RWPE2 (cell line): ENCODE results near the gene MRPL30.

Source experiments
- ATAC-seq: fragments of 200-7000 bp; cut with Tn5 transposase; 3 replicates; pipeline ENCODE4 v1.9.1; 2021; ENCODE audit warnings: low read depth
- DNase-seq: peaks from one replicate; pipeline ENCODE4 v3.0.0-alpha.2; 2020; ENCODE audit warnings: low spot score
- H3K27ac ChIP-seq: fragments of 450-650 bp; 2 replicates; pipeline ENCODE4 v1.5.1; 2017; ENCODE audit warnings: mild to moderate bottlenecking; ENCODE audit not compliant: poor library complexity, severe bottlenecking
- H3K27me3 ChIP-seq: fragments of 250-450 bp; sonication (Bioruptor Pico); 2 replicates; pipeline ENCODE4 v1.5.1; 2021; ENCODE audit warnings: mild to moderate bottlenecking, moderate library complexity; ENCODE audit not compliant: insufficient read depth, poor library complexity, severe bottlenecking
- H3K36me3 ChIP-seq: fragments of 250-450 bp; sonication (Bioruptor Pico); 2 replicates; pipeline ENCODE4 v1.5.1; 2020; ENCODE audit warnings: low read depth, mild to moderate bottlenecking, moderate library complexity
- H3K4me1 ChIP-seq: fragments of 250-450 bp; sonication (Bioruptor Pico); 2 replicates; pipeline ENCODE4 v1.5.1; 2021; ENCODE audit warnings: mild to moderate bottlenecking, moderate library complexity; ENCODE audit not compliant: insufficient read depth, poor library complexity, severe bottlenecking
- H3K4me3 ChIP-seq: fragments of 250-450 bp; sonication (Bioruptor Pico); 2 replicates; pipeline ENCODE4 v1.5.1; 2021; ENCODE audit warnings: mild to moderate bottlenecking, moderate library complexity; ENCODE audit not compliant: severe bottlenecking
- H3K9me3 ChIP-seq: fragments of 250-450 bp; sonication (Bioruptor Pico); 2 replicates; pipeline ENCODE4 v1.5.1; 2021; ENCODE audit warnings: mild to moderate bottlenecking, moderate library complexity; ENCODE audit not compliant: severe bottlenecking
- TF ChIP-seq, protein P1 (sequence below): fragments of 450-650 bp; IDR thresholded peaks from one replicate; pipeline ENCODE4 v1.5.1; 2017; ENCODE audit warnings: mild to moderate bottlenecking, moderate library complexity; ENCODE audit not compliant: poor library complexity, severe bottlenecking

The MRPL30 gene

DNA sequence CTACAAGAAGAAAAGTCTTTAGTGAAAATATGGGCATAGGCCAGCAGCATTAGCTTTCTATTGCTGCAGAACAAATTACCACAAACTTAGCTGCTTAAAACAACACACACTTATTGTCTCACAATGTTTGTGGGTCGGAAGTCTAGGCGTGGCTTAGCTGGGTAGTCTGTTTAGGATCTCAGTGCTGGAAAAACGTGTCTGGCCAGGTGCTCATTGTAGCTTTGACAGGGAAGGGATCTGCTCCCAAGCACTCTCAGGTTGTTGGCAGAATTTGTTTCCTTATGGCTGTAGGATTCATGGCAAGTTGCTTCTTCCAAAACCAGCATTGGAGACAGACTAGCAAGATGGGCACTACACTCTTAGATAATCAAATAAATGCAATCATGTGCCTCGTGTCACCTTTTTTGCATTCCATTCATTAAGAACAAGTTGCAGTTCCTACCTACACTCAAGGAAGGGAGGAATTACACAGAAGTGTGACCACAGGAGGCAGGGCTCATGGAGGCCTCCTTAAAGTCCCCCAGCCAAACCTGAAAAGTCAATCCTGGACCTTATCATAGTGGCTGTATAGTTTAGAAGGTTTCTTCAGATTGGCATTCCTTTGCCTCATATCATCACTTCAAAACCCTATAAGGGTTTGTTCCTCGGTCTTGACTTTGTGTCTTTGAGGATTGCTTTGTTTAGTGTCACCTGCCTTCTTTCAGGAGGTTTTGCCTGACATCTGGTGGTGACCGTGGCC, 17.3 kb downstream of the MRPL30 start:
- Histone ChIP-seq H3K9me3 (no peaks in the 10 kb centered on the region), H3K4me3 (no peak overlapping the region), H3K27ac (no peak overlapping the region), H3K4me1 (no peaks in the 10 kb centered on the region), H3K36me3 (peaks cover 34% of the 10 kb centered on the region), H3K27me3 (no peaks in the 10 kb centered on the region)
- DNase-seq: no peak
- no peak for ATAC-seq
- TF ChIP-seq, protein P1, sequence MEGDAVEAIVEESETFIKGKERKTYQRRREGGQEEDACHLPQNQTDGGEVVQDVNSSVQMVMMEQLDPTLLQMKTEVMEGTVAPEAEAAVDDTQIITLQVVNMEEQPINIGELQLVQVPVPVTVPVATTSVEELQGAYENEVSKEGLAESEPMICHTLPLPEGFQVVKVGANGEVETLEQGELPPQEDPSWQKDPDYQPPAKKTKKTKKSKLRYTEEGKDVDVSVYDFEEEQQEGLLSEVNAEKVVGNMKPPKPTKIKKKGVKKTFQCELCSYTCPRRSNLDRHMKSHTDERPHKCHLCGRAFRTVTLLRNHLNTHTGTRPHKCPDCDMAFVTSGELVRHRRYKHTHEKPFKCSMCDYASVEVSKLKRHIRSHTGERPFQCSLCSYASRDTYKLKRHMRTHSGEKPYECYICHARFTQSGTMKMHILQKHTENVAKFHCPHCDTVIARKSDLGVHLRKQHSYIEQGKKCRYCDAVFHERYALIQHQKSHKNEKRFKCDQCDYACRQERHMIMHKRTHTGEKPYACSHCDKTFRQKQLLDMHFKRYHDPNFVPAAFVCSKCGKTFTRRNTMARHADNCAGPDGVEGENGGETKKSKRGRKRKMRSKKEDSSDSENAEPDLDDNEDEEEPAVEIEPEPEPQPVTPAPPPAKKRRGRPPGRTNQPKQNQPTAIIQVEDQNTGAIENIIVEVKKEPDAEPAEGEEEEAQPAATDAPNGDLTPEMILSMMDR: no peak

DNA sequence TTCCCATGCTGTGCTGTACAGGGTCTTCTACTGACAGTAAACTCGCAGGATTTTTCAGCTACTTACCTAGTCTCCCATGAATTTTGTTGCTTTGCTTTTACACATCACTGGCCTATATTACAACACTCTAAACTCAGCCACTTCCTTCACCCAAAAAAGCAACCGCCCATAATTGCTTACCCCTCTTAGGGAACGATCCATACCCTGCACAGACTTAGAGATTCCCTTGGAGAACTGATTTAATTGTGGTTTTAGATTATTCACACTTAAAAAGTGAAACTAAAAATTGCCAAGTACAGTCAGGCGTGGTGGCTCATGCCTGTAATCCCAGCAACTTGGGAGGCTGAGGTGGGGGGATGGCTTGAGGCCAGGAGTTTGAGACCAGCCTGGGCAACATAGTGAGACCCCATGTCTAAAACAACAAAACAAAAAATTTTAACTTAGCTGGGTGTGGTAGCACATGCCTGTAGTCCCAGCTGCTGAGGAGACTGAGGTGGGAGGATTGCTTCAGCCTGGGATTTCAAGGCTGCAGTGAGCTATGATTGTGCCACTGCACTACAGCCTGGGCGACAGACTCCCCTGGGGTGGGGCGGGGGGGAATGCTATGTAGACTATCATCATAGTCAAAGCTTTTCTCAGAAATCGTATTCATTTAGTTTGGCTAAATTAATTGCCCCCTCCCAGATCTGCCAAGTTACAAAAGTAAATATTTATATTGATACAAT, 19.3 kb downstream of the MRPL30 start:
- DNase-seq: no peak
- TF ChIP-seq, protein P1: no peak
- peaks cover 17% of the 10 kb centered on the region for H3K36me3 ChIP-seq
- H3K27me3 ChIP-seq: no peaks in the 10 kb centered on the region
- H3K9me3 ChIP-seq: no peaks in the 10 kb centered on the region
- H3K27ac ChIP-seq: no peak overlapping the region
- H3K4me3 ChIP-seq: no peak overlapping the region
- H3K4me1 ChIP-seq: no peaks in the 10 kb centered on the region
- no peak for ATAC-seq

DNA sequence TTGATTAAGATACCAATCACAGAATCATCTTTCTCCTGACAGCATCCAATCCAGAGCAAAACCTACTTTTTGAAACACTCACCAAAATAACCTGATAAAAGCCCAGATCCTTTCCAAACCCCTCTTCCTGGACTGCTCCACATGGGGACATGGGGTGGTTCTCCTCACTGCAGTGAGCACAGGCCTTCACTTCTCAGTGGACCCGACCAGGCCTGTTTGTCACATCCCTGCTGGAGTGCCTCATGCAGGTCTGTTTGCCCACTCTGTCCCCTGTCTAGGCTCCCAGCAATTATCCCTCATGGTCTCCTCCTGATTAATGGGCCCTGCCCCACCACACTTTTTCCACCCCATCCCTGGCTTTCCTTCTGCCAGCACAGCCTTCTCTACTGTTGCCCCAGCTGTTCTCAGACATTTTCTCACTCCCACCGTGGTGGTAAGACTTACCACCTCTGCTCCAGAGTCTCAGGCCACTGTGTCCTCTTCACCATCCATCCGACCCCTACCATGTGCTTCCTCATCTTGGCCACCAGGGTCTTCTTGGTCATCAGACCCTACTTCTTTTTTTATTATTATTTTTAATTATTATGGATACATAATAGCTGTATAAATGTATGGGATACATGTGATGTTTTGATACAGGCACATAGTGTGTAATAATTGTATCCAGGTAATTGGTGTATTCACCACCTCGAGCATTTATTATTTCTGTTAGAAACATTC, 21.1 kb downstream of the MRPL30 start:
- no peak for ATAC-seq

DNA sequence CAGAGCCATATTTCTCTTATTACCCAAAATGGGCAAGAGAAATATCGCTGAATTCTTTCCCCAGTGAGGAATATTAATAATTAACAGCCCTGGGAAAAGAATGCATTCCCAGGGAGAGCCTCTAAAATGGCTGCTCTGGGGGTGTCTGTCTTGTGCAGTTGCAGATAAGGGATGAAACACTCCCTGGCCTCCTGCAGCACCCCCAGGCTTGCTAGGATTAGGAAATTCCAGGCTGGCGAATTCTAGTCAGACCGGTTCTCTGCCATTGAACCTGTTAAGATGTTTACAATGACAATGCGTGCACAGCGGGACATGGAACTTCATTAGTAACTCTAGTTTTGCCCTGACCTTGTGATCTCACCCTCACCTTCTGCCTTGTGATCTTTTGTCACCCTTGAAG, 24.5 kb downstream of the MRPL30 start:
- no peaks in the 10 kb centered on the region for H3K27me3 ChIP-seq
- TF ChIP-seq, protein P1: no peak
- H3K4me1 ChIP-seq: no peaks in the 10 kb centered on the region
- DNase-seq (no peak), ATAC-seq (no peak)
- H3K36me3 ChIP-seq: peaks cover 6% of the 10 kb centered on the region; the same call in 1 of the 2 replicates
- no peak overlapping the region for H3K4me3 ChIP-seq
- no peak overlapping the region for H3K27ac ChIP-seq
- H3K9me3 ChIP-seq: no peaks in the 10 kb centered on the region

More for the DNA sequence above, 21.1 kb downstream of the MRPL30 start:
- Histone ChIP-seq H3K4me1 (no peaks in the 10 kb centered on the region), H3K27me3 (no peaks in the 10 kb centered on the region), H3K36me3 (no peaks in the 10 kb centered on the region; the same call in 1 of the 2 replicates), H3K4me3 (no peak overlapping the region), H3K9me3 (no peaks in the 10 kb centered on the region), H3K27ac (no peak overlapping the region)
- TF ChIP-seq, protein P1: no peak
- DNase-seq: no peak
